Measurements from ENCODE around the gene MESP2. TPM values are rescaled to one million over a fixed set of nuclear protein-coding genes. Genes with fewer than 3 reads are reported as not detected.

MESP2 gene
- total RNA-seq, 4 donors from 2014 or later: 1.1 TPM; not detected in 3

DNA sequence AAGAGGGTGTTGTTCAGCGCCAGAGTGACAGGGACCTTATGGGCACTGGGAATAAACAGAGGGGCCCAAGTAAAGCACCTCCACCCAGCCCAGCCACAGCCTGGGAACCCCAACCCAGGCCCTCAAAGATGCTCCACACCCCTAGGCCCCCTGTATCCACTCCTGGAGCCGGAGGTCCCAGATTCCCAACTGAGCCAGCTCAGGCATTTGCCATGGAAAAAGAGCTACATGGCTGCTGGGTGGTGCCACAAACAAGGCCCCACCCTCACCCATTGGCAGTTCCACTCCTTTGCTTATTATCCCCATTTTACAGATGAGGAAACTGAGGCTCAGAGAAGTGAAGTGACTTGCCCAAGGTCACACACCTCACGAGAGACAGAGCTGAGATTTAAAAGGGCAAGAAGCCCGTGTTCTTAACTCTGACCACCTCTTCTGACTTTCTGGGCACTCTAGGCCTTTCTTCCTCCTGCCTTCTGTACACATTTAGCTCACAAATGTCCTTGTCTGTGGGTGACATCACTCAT is 21.6 kb downstream of the MESP2 start:
- no peak for DNase-seq (ENCODE audit: low spot score in 2 of 2)
- peaks cover 67% of the 10 kb centered on the region for H3K36me3 ChIP-seq
- no peak overlapping the region for H3K4me3 ChIP-seq
- no peaks in the 10 kb centered on the region for H3K27me3 ChIP-seq
- no peak overlapping the region for H3K27ac ChIP-seq
- no peak for TF ChIP-seq EP300 (IDR thresholded peaks at IDR 0.05)
- TF ChIP-seq POLR2A (IDR thresholded peaks at IDR 0.05): no peak
- TF ChIP-seq, protein P1, sequence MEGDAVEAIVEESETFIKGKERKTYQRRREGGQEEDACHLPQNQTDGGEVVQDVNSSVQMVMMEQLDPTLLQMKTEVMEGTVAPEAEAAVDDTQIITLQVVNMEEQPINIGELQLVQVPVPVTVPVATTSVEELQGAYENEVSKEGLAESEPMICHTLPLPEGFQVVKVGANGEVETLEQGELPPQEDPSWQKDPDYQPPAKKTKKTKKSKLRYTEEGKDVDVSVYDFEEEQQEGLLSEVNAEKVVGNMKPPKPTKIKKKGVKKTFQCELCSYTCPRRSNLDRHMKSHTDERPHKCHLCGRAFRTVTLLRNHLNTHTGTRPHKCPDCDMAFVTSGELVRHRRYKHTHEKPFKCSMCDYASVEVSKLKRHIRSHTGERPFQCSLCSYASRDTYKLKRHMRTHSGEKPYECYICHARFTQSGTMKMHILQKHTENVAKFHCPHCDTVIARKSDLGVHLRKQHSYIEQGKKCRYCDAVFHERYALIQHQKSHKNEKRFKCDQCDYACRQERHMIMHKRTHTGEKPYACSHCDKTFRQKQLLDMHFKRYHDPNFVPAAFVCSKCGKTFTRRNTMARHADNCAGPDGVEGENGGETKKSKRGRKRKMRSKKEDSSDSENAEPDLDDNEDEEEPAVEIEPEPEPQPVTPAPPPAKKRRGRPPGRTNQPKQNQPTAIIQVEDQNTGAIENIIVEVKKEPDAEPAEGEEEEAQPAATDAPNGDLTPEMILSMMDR (IDR thresholded peaks at IDR 0.05): no peak
- TF ChIP-seq POLR2AphosphoS5 (IDR thresholded peaks at IDR 0.05): no peak
- H3K9me3 ChIP-seq: no peaks in the 10 kb centered on the region
- H3K4me1 ChIP-seq: no peaks in the 10 kb centered on the region
- WGBS: 97% methylated on average over 4 of the region's 4 CpGs

- Histone ChIP-seq H3K9me3 (no peaks in the 10 kb centered on the region), H3K27ac (no peak overlapping the region), H3K4me1 (no peaks in the 10 kb centered on the region), H3K36me3 (peaks cover 77% of the 10 kb centered on the region), H3K4me3 (no peak overlapping the region), H3K27me3 (no peaks in the 10 kb centered on the region)
- no peak for DNase-seq (ENCODE audit: low spot score in 2 of 2)
- 84% methylated on average over 19 of the region's 20 CpGs for WGBS
- no peak for TF ChIP-seq POLR2A (IDR thresholded peaks at IDR 0.05)
- no peak for TF ChIP-seq POLR2AphosphoS5 (IDR thresholded peaks at IDR 0.05)
- TF ChIP-seq, protein P1 (IDR thresholded peaks at IDR 0.05): no peak
- no peak for TF ChIP-seq EP300 (IDR thresholded peaks at IDR 0.05)
Observed at GRCh38 chr15:89799011-89799911, 23.1 kb downstream of the MESP2 start.

DNA sequence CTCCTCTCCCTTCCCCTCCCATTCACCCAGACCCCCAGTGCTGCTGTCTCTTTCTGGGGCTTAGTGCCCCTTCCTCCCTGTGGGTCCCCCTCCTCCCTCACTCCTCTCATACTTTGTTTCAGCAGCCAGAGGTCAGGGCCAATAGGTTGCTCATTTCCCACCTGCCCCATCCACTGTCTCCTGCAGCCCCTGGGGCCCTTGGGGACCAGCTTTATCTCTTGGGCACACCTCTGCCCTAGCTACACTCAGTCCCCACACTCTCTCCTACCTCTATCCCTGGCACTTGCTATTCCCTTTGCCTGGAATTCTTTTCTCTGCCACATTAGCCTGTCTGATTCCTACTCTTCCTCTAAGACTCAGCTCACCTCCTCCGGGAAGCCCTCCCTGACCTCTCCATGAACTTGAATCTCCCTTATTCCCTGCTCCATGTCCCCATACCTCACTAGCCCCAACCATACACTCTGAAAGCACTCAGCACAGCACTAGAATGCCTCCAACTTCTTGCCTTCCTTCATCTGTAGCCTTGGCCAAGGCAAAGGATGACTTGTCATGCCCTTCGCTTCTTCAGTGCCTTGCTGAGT is 23.9 kb downstream of the MESP2 start:
- Histone ChIP-seq H3K36me3 (peaks cover 82% of the 10 kb centered on the region), H3K9me3 (no peaks in the 10 kb centered on the region), H3K27ac (no peak overlapping the region), H3K4me3 (no peak overlapping the region), H3K27me3 (no peaks in the 10 kb centered on the region), H3K4me1 (no peaks in the 10 kb centered on the region)
- no peak for DNase-seq (ENCODE audit: low spot score in 2 of 2)
- 96% methylated on average over 2 of the region's 2 CpGs for WGBS
- TF ChIP-seq, protein P1 (IDR thresholded peaks at IDR 0.05): no peak
- no peak for TF ChIP-seq EP300 (IDR thresholded peaks at IDR 0.05)

GRCh38 chr15:89801471-89802195 is 25.5 kb downstream of the MESP2 start:
- Histone ChIP-seq H3K36me3 (peaks cover 85% of the 10 kb centered on the region), H3K4me1 (no peaks in the 10 kb centered on the region), H3K27ac (no peak overlapping the region), H3K4me3 (no peak overlapping the region), H3K9me3 (no peaks in the 10 kb centered on the region), H3K27me3 (no peaks in the 10 kb centered on the region)
- 86% methylated on average over 9 of the region's 21 CpGs for WGBS
- no peak for TF ChIP-seq EP300 (IDR thresholded peaks at IDR 0.05)
- TF ChIP-seq POLR2A (IDR thresholded peaks at IDR 0.05): no peak
- no peak for TF ChIP-seq POLR2AphosphoS5 (IDR thresholded peaks at IDR 0.05)
- TF ChIP-seq, protein P1 (IDR thresholded peaks at IDR 0.05): no peak
- DNase-seq (ENCODE audit: low spot score in 2 of 2): no peak
